OCI-LY1 (cell line): ENCODE data around the gene PHKA2.
"Not testable (repeated sequence)": the region's sequence is repeated elsewhere in the genome, so short reads cannot be mapped to it uniquely, and the experiment has no call there.

Source experiments
- H2AFZ ChIP-seq: fragments of 200-600 bp; sonication (generic), shearing (Covaris generic); 2 replicates; pipeline ENCODE4 v1.6.0; 2014; ENCODE audit warnings: antibody characterized with exemption, mild to moderate bottlenecking, low read length
- H3F3A ChIP-seq: fragments of 200-600 bp; sonication (generic), shearing (Covaris generic); 2 replicates; pipeline ENCODE4 v1.6.0; 2014; ENCODE audit warnings: mild to moderate bottlenecking, antibody characterized with exemption, low read length, moderate library complexity; ENCODE audit not compliant: insufficient read depth
- H3K27ac ChIP-seq: fragments of 200-600 bp; sonication (generic); 2 replicates; pipeline ENCODE4 v1.5.1; 2014; ENCODE audit warnings: low read length, mixed run types, mild to moderate bottlenecking, low read depth; ENCODE audit not compliant: poor library complexity, severe bottlenecking
- H3K27me3 ChIP-seq: fragments of 200-600 bp; sonication (generic); 2 replicates; pipeline ENCODE4 v1.6.0; 2014; ENCODE audit warnings: antibody characterized with exemption, mild to moderate bottlenecking, low read length, moderate library complexity; ENCODE audit not compliant: insufficient read depth
- H3K36me3 ChIP-seq: fragments of 200-600 bp; sonication (generic); 2 replicates; pipeline ENCODE4 v1.6.1; 2014; ENCODE audit warnings: mild to moderate bottlenecking, antibody characterized with exemption, low read length, moderate library complexity, mixed read lengths; ENCODE audit not compliant: insufficient read depth
- H3K4me1 ChIP-seq: fragments of 200-600 bp; sonication (generic); 2 replicates; pipeline ENCODE4 v1.5.1; 2014; ENCODE audit warnings: mild to moderate bottlenecking, low read length, moderate library complexity; ENCODE audit not compliant: insufficient read depth, severe bottlenecking
- H3K4me2 ChIP-seq: fragments of 200-600 bp; sonication (generic), shearing (Covaris generic); 2 replicates; pipeline ENCODE4 v1.6.1; 2014; ENCODE audit warnings: low read length
- H3K4me3 ChIP-seq: fragments of 200-600 bp; sonication (generic); 2 replicates; pipeline ENCODE4 v1.5.1; 2014; ENCODE audit warnings: low read length, low read depth, mild to moderate bottlenecking, mixed read lengths; ENCODE audit not compliant: poor library complexity, severe bottlenecking
- H3K79me2 ChIP-seq: fragments of 200-600 bp; shearing (Covaris generic); 2 replicates; pipeline ENCODE4 v1.6.1; 2016; ENCODE audit warnings: mixed run types, low read length, mixed read lengths; ENCODE audit not compliant: insufficient read depth
- H3K9ac ChIP-seq: fragments of 200-600 bp; sonication (generic), shearing (Covaris generic); 2 replicates; pipeline ENCODE4 v1.6.1; 2014; ENCODE audit warnings: mild to moderate bottlenecking, low read length, mixed read lengths
- H3K9me2 ChIP-seq: fragments of 200-600 bp; sonication (generic), shearing (Covaris generic); 2 replicates; pipeline ENCODE4 v1.6.1; 2014; ENCODE audit warnings: low read depth, mild to moderate bottlenecking, low read length, mixed read lengths
- H3K9me3 ChIP-seq: fragments of 200-600 bp; shearing (Covaris generic); 2 replicates; pipeline ENCODE4 v1.6.1; 2014; ENCODE audit warnings: low read length, mixed read lengths
- H4K20me1 ChIP-seq: fragments of 200-600 bp; sonication (generic), shearing (Covaris generic); 2 replicates; pipeline ENCODE4 v1.6.0; 2016; ENCODE audit warnings: mild to moderate bottlenecking, low read length; ENCODE audit not compliant: insufficient read depth
- EZH2 ChIP-seq: fragments of 200-600 bp; sonication (generic), shearing (Covaris generic); IDR thresholded peaks from 2 replicates; pipeline ENCODE4 v1.8.0; 2017; ENCODE audit warnings: borderline replicate concordance, mixed run types, mild to moderate bottlenecking, antibody characterized with exemption, low read length, moderate library complexity, mixed read lengths
- TF ChIP-seq, protein P1 (sequence below): fragments of 200-600 bp; sonication (generic), shearing (Covaris generic); IDR thresholded peaks from 2 replicates; pipeline ENCODE4 v1.5.1; 2017; ENCODE audit warnings: mild to moderate bottlenecking, antibody characterized with exemption, low read length, moderate library complexity, mixed read lengths

PHKA2 gene

DNA sequence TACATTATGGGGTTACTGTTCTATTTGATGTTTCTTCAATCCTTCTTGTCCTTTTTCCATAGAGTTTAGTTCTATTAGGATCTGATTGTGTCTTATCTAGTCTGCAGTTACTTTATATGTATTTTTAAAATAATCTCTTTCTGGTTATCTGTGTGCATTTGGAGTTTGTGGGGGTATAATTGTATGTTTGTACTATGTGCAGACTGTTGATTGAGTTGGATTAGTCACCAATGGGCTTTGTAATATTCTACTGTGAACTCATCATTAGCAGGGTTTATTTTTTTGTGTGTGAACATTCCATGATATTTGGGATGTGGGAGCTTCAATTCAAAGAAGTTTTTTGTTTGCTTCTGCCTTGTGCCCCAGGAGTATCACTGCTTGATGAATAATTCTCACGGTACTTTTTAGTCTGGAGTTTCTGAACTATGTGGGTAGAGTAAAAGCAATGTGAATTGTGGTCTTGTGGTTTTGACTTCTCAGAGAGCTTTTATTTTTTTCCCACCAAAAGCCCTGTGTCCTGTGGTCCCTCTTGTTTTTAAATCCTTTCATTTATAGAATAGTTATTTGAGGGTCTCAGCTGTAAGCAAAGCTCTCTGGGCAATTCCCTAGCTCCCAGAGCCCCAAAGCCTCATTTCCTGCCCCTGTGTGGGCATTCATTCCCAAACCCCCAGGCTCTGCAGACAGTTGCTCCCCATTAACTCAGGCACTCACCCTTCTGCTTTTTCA, 127.8 kb downstream of the PHKA2 start:
- no peaks in the 10 kb centered on the region for H3K36me3 ChIP-seq
- H3K27me3 ChIP-seq: no peaks in the 10 kb centered on the region
- H2AFZ ChIP-seq: no peak overlapping the region
- no peak overlapping the region for H3K9ac ChIP-seq
- no peaks in the 10 kb centered on the region for H3K9me3 ChIP-seq
- H3K9me2 ChIP-seq: no peaks in the 10 kb centered on the region
- H3K4me3 ChIP-seq: no peak overlapping the region
- TF ChIP-seq EZH2: no peak
- TF ChIP-seq, protein P1, sequence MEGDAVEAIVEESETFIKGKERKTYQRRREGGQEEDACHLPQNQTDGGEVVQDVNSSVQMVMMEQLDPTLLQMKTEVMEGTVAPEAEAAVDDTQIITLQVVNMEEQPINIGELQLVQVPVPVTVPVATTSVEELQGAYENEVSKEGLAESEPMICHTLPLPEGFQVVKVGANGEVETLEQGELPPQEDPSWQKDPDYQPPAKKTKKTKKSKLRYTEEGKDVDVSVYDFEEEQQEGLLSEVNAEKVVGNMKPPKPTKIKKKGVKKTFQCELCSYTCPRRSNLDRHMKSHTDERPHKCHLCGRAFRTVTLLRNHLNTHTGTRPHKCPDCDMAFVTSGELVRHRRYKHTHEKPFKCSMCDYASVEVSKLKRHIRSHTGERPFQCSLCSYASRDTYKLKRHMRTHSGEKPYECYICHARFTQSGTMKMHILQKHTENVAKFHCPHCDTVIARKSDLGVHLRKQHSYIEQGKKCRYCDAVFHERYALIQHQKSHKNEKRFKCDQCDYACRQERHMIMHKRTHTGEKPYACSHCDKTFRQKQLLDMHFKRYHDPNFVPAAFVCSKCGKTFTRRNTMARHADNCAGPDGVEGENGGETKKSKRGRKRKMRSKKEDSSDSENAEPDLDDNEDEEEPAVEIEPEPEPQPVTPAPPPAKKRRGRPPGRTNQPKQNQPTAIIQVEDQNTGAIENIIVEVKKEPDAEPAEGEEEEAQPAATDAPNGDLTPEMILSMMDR: no peak
- no peaks in the 10 kb centered on the region for H3K79me2 ChIP-seq
- no peak overlapping the region for H3K27ac ChIP-seq
- H4K20me1 ChIP-seq: no peaks in the 10 kb centered on the region
- no peaks in the 10 kb centered on the region for H3K4me1 ChIP-seq
- H3F3A ChIP-seq: no peaks in the 10 kb centered on the region
- H3K4me2 ChIP-seq: no peak overlapping the region

DNA sequence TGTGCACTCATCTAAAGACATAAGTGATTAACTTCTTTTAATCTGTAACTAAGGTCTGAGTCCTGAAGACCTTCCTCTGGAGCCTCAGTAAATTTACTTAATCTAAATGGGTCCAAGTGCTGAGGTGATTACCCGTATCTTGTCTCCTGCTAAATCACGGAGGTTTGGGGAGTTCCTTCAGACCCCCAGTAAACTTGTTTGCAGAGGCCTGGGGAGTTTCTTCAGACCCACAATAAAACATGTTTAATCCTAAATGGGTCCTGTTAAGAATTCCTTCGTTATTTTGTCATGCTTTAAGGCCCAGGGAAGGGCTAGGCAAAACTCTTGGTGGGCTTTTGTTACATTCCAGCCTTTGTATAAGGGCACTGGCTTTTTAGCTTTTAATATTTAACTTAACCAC, 136.0 kb downstream of the PHKA2 start:
- not testable (repeated sequence) for H2AFZ ChIP-seq, H3K79me2 ChIP-seq, H3K27ac ChIP-seq, H4K20me1 ChIP-seq, H3K9me3 ChIP-seq, H3K9ac ChIP-seq, H3K4me2 ChIP-seq, H3K4me1 ChIP-seq, H3K9me2 ChIP-seq, H3K36me3 ChIP-seq, H3K27me3 ChIP-seq, H3K4me3 ChIP-seq, H3F3A ChIP-seq
